Ramos (cell line): ENCODE measurements around the gene FAM131B.

Source experiments
- in situ Hi-C: fragments of 300-500 bp; cut with MboI; formaldehyde crosslinking; loops from one replicate; pipeline ENCODE4 v1.14.3; 2022; ENCODE audit warnings: low sequenced_read_pairs; ENCODE audit not compliant: unreplicated experiment

The FAM131B gene

DNA sequence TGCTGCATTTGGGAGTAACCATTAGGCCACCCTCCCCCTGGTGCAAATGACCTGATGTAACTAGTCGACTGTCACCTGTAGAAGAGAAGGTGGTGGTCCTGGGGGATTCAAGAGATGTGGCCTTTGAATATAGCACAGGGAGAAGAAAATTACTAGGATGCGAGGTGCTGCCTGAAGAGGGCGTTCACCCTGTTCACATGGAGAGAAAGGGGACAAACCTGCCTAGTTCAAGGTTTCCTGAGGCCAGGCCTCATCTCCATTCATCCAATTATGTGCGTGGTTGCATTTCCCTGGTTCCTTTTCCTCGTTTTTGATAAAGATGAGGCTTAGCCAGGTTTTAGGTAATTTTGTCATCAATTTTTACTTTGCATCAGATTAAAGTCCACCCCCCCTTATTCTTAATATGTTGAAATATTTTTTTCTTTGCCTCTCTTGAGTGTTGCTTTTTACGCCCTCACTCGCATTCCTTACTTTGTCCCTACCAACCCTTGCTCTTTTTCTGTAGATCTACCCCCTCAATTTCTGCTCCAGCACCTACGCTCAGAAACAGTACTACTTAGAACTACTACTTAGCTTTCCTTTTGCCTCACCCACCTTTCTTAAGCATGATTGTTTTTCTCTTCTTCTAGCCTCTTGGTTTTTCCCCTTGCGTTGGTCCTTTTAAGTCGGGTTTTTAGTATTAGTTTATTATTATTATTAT, 32.9 kb downstream of the FAM131B start:
- in situ Hi-C loops, result no loop called here

- in situ Hi-C loops, result no loop called here
Measured at GRCh38 chr7:143327903-143328302, 34.6 kb downstream of the FAM131B start.

DNA sequence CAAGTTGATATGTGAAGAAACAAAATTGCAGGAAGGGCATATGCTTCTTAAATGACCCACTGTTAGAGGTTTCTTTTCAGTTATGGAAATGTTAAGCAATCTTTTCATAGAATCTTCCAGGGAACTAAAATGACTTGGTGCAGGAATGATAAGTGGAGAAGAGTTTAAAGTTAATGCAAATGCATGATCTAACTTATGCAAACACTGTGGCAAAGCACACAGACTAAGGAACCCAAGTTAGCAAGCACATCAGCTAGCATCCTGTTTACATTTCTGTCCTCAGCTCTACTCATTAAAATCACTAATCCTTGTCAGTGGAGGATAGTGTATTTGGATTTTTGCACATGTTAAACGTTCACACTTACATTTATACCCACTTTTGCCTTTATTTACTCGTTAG, 37.3 kb downstream of the FAM131B start:
- in situ Hi-C loops, result no loop called here

DNA sequence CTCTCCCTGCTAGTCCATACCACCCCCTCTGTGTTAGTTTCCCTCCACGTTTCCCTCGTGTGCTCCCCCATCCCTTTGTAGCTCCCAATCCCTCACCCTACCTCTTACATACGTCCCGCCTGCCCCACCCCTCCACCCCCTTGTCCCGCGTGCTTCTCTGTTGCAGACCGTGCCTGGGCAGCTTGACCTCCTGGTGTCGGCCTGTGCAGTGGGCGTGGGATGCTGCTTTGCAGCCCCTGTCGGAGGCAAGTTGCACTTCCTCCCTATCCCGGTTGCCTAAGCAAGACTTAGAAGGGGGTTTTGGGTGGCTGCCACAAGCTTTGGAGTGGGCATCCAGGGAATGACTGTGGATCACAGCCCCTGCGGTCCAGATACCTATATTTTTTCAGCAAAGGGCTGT, 38.9 kb downstream of the FAM131B start:
- in situ Hi-C loops, result no loop called here

- in situ Hi-C loops, result no loop called here
Measured at GRCh38 chr7:143322760-143323633, 39.5 kb downstream of the FAM131B start.

GRCh38 chr7:143321734-143322133, 40.8 kb downstream of the FAM131B start:
- in situ Hi-C loops, result no loop called here

GRCh38 chr7:143321242-143321641, 41.3 kb downstream of the FAM131B start:
- in situ Hi-C loops, result no loop called here

DNA sequence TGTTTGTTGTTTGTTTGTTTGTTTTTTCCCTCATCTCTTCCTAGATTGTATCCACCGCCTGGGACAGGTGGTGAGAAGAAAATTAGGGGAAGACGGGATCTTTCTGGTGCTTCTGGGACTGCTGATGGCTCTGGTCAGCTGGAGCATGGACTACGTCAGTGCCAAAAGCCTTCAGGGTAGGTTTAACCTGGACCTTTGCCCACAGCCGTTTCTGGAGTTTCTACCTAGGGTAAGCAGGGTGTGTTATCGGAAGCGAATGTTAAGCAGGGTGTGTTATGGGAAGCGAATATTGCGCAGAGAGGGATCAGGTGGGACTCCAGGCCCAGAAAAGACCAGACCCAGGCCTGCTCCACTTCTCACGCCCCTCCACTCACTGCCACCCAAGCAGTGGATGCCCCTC, 41.9 kb downstream of the FAM131B start:
- in situ Hi-C loops, result no loop called here

DNA sequence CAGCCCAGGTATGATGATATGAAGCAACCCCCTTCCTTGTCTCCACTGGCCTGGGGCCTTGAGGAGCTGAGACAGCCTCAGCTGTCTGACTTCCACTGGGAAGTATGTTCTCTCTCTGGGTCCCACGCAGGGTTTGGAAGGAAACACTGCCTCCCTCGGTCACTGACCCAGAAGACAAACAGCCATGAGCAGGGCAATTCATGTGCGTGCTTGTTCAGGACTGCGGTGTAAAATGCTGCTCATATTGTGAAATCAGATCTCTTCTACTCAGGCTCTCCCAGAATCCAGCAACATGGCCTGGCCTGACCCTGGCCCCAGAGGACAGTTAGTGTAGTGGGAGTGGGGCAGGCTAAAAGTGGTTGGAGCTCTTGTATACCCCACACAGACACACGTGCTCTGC, 43.9 kb downstream of the FAM131B start:
- in situ Hi-C loops, result no loop called here

GRCh38 chr7:143316492-143316891, 46.0 kb downstream of the FAM131B start:
- in situ Hi-C loops, result no loop called here

GRCh38 chr7:143315776-143316175, 46.7 kb downstream of the FAM131B start, which contains the start of gene CLCN1:
Gene CLCN1, plus strand, starts transcription at chr7:143316111. Its CDS starts 102 bp downstream, at chr7:143316213.
- in situ Hi-C loops, result no loop called here

GRCh38 chr7:143314127-143314526, 48.4 kb downstream of the FAM131B start:
- in situ Hi-C loops, result no loop called here

GRCh38 chr7:143308632-143309031, 53.9 kb downstream of the FAM131B start:
- in situ Hi-C loops, result no loop called here

DNA sequence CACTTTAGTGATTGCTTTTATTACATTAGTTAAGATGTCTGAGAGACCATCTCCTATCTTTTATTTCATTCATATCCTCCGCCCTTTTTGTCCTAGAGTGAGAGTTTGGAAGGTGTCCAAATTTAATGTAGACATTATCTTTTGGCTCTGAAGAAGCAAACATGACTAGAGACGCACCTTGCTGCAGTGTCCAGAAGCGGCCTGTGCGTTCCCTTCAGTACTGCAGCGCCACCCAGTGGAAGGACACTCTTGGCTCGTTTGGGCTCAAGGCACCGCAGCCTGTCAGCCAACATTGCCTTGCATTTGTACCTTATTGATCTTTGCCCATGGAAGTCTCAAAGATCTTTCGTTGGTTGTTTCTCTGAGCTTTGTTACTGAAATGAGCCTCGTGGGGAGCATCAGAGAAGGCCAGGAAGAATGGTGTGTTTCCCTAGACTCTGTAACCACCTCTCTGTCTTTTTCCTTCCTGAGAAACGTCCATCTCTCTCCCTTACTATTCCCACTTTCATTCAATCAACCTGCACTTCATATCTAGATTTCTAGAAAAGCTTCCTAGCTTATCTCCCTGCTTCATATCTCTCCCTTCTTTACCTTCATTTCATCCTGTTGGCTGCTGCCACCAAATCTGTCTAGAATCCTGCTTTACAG, 57.0 kb downstream of the FAM131B start:
- in situ Hi-C loops, result no loop called here

GRCh38 chr7:143304938-143305337, 57.6 kb downstream of the FAM131B start:
- in situ Hi-C loops, result no loop called here

- in situ Hi-C loops, result no loop called here
Measured at GRCh38 chr7:143303733-143304132, 58.8 kb downstream of the FAM131B start.
